K562 (cell line): Measurements from ENCODE around the gene KRTAP10-4. TPM values are rescaled to one million over a fixed set of nuclear protein-coding genes. Genes with fewer than 3 reads are reported as not detected.
A peak's percentile ranks its signal among the peaks of the same experiment; 100 is the strongest.

Experiments
- CEBPB ChIP-seq: fragments of 450-650 bp; IDR thresholded peaks from 2 replicates; pipeline ENCODE4 v1.6.1; 2016; ENCODE audit warnings: missing genetic modification characterization, missing compliant biosample characterization
- CREBBP ChIP-seq: IDR thresholded peaks from one replicate; pipeline ENCODE4 v1.6.1; 2012; ENCODE audit warnings: low read depth, mild to moderate bottlenecking, control low read depth, inconsistent platforms, low read length
- KDM2B ChIP-seq: fragments of 250-450 bp; sonication (Bioruptor Pico); IDR thresholded peaks from 2 replicates; pipeline ENCODE4 v1.8.0; 2021; ENCODE audit warnings: mild to moderate bottlenecking, moderate library complexity
- MYBL2 ChIP-seq, 2 experiments: fragments of 450-650 bp in 1 of 2; sonication (generic) in 1 of 2; formaldehyde crosslinking in 1 of 2; IDR thresholded peaks; 2 replicates each; pipeline versions ENCODE4 v1.6.1 to v1.8.1; 2017 to 2022; ENCODE audit warnings: borderline replicate concordance in 1 of 2, inconsistent platforms in 1 of 2, low read depth in 1 of 2, mild to moderate bottlenecking in 1 of 2, missing genetic modification reagents in 1 of 2, moderate library complexity in 1 of 2
- THRB ChIP-seq: fragments of 450-650 bp; formaldehyde crosslinking; conservative IDR thresholded peaks from 2 replicates; pipeline ENCODE4 v1.4.0; 2022; ENCODE audit warnings: mild to moderate bottlenecking, missing genetic modification characterization
- ZBTB9 ChIP-seq: fragments of 450-650 bp; formaldehyde crosslinking; IDR thresholded peaks from 2 replicates; pipeline ENCODE4 v1.4.0; 2020; ENCODE audit warnings: mild to moderate bottlenecking, moderate library complexity
- polyA plus RNA-seq, 8 experiments: library from polyadenylated mRNA; depleted of rRNA in 4 of 8; stranded (reverse) in 5 of 8; unstranded in 3 of 8; fragments of >200 nt; fragmentation: Nextera tagmentation in 2 of 8; fragmentation: Illumina TruSeq in 1 of 8; extraction: Ambion mirVana in 2 of 8; extraction: Trizol in 1 of 8; gene quantifications; 2 replicates each; pipeline versions ENCODE4 v1.2.1 to v1.2.3, GENCODE V29; 2011 to 2014; ENCODE audit warnings: inconsistent platforms in 1 of 8, missing spikeins in 1 of 8
- total RNA-seq, 7 experiments: library from RNA; depleted of rRNA in 6 of 7; stranded (reverse); fragments of >200 nt in 6 of 7; fragmentation: Illumina TruSeq in 2 of 7; extraction: Trizol in 2 of 7; gene quantifications; 2 replicates each; pipeline versions ENCODE4 v1.2.1 to v1.2.3, GENCODE V29; 2011 to 2021; ENCODE audit warnings: low replicate concordance in 1 of 7
- TF ChIP-seq, protein P1 (sequence below), 2 experiments: fragments of 450-650 bp; formaldehyde crosslinking in 1 of 2; IDR thresholded peaks; 2 replicates each; pipeline versions ENCODE4 v1.4.0 to v1.6.1; 2014 to 2020; ENCODE audit warnings: mild to moderate bottlenecking in 2 of 2, borderline replicate concordance in 1 of 2, low read depth in 1 of 2
- TF ChIP-seq, protein P2 (sequence below): sonication (generic); formaldehyde crosslinking; IDR thresholded peaks from 2 replicates; pipeline ENCODE4 v1.8.0; 2022; ENCODE audit warnings: missing genetic modification reagents, mild to moderate bottlenecking, borderline replicate concordance
- TF ChIP-seq, protein P3 (sequence below): fragments of 250-450 bp; sonication (Bioruptor Pico); IDR thresholded peaks from 2 replicates; pipeline ENCODE4 v1.8.0; 2021; ENCODE audit warnings: moderate library complexity, mild to moderate bottlenecking, inconsistent platforms
- TF ChIP-seq, protein P4 (sequence below): fragments of 250-450 bp; sonication (Bioruptor Pico); IDR thresholded peaks from 2 replicates; pipeline ENCODE4 v1.5.0; 2021; ENCODE audit warnings: mild to moderate bottlenecking, borderline replicate concordance

Gene KRTAP10-4
- total and polyA plus RNA-seq, 9 of the 15 experiments (the other 6 are each of a cell fraction or from before 2014, with no cell fraction given), result not detected

DNA sequence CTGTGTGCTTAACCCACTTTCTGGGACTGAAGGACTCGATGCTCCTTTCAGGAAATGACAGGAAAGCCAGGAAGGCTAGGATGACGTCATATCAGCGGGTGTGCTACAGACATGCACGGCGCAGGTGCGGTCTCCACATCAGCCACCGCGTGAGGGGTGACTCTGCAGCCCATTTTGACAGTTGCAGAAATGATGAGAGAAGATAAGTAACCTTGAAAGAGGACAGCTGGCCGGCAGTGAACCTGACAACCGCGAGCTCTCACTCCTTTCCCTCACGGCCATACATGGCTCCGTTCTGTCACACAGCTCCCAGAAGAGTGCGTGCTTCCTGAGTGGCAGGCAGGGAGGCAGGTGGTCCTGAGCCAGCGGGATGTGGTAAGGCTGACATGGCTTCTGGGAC lies 8.5 kb downstream of the KRTAP10-4 start (continued):
- TF ChIP-seq, protein P1, sequence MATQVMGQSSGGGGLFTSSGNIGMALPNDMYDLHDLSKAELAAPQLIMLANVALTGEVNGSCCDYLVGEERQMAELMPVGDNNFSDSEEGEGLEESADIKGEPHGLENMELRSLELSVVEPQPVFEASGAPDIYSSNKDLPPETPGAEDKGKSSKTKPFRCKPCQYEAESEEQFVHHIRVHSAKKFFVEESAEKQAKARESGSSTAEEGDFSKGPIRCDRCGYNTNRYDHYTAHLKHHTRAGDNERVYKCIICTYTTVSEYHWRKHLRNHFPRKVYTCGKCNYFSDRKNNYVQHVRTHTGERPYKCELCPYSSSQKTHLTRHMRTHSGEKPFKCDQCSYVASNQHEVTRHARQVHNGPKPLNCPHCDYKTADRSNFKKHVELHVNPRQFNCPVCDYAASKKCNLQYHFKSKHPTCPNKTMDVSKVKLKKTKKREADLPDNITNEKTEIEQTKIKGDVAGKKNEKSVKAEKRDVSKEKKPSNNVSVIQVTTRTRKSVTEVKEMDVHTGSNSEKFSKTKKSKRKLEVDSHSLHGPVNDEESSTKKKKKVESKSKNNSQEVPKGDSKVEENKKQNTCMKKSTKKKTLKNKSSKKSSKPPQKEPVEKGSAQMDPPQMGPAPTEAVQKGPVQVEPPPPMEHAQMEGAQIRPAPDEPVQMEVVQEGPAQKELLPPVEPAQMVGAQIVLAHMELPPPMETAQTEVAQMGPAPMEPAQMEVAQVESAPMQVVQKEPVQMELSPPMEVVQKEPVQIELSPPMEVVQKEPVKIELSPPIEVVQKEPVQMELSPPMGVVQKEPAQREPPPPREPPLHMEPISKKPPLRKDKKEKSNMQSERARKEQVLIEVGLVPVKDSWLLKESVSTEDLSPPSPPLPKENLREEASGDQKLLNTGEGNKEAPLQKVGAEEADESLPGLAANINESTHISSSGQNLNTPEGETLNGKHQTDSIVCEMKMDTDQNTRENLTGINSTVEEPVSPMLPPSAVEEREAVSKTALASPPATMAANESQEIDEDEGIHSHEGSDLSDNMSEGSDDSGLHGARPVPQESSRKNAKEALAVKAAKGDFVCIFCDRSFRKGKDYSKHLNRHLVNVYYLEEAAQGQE (IDR thresholded peaks at IDR 0.05; ENCODE audit: borderline replicate concordance), result no peak
- TF ChIP-seq, protein P1 (CRISPR knock-in tag; IDR thresholded peaks at IDR 0.05; ENCODE audit: low read depth), result no peak
- TF ChIP-seq CREBBP, result no peak
- TF ChIP-seq, protein P2, sequence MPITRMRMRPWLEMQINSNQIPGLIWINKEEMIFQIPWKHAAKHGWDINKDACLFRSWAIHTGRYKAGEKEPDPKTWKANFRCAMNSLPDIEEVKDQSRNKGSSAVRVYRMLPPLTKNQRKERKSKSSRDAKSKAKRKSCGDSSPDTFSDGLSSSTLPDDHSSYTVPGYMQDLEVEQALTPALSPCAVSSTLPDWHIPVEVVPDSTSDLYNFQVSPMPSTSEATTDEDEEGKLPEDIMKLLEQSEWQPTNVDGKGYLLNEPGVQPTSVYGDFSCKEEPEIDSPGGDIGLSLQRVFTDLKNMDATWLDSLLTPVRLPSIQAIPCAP, result no peak
- TF ChIP-seq, protein P3, sequence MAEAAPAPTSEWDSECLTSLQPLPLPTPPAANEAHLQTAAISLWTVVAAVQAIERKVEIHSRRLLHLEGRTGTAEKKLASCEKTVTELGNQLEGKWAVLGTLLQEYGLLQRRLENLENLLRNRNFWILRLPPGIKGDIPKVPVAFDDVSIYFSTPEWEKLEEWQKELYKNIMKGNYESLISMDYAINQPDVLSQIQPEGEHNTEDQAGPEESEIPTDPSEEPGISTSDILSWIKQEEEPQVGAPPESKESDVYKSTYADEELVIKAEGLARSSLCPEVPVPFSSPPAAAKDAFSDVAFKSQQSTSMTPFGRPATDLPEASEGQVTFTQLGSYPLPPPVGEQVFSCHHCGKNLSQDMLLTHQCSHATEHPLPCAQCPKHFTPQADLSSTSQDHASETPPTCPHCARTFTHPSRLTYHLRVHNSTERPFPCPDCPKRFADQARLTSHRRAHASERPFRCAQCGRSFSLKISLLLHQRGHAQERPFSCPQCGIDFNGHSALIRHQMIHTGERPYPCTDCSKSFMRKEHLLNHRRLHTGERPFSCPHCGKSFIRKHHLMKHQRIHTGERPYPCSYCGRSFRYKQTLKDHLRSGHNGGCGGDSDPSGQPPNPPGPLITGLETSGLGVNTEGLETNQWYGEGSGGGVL (CRISPR knock-in tag), result no peak
- TF ChIP-seq KDM2B (CRISPR knock-in tag), result no peak
- TF ChIP-seq THRB, result no peak
- no peak for TF ChIP-seq MYBL2 (IDR thresholded peaks at IDR 0.05; ENCODE audit: low read depth)
- no peak for TF ChIP-seq MYBL2 (CRISPR knock-in tag; IDR thresholded peaks at IDR 0.05; ENCODE audit: borderline replicate concordance)
- TF ChIP-seq CEBPB (tag), result peak; percentile 42; the same call in 1 of the 2 replicates
- TF ChIP-seq ZBTB9, result no peak
- TF ChIP-seq, protein P4, sequence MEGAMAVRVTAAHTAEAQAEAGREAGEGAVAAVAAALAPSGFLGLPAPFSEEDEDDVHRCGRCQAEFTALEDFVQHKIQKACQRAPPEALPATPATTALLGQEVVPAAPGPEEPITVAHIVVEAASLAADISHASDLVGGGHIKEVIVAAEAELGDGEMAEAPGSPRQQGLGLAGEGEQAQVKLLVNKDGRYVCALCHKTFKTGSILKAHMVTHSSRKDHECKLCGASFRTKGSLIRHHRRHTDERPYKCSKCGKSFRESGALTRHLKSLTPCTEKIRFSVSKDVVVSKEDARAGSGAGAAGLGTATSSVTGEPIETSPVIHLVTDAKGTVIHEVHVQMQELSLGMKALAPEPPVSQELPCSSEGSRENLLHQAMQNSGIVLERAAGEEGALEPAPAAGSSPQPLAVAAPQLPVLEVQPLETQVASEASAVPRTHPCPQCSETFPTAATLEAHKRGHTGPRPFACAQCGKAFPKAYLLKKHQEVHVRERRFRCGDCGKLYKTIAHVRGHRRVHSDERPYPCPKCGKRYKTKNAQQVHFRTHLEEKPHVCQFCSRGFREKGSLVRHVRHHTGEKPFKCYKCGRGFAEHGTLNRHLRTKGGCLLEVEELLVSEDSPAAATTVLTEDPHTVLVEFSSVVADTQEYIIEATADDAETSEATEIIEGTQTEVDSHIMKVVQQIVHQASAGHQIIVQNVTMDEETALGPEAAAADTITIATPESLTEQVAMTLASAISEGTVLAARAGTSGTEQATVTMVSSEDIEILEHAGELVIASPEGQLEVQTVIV, result no peak
